HG02870 (cell line): Measurements from ENCODE around the gene HNRNPA2B1.
"Not testable (repeated sequence)": the region's sequence is repeated elsewhere in the genome, so short reads cannot be mapped to it uniquely, and the experiment has no call there.

Source experiments
- ATAC-seq: cut with Tn5 transposase; IDR thresholded peaks from one replicate; pipeline ENCODE4 v1.9.1; 2021; ENCODE audit warnings: mild to moderate bottlenecking, moderate library complexity; ENCODE audit not compliant: unreplicated experiment

Gene HNRNPA2B1

DNA sequence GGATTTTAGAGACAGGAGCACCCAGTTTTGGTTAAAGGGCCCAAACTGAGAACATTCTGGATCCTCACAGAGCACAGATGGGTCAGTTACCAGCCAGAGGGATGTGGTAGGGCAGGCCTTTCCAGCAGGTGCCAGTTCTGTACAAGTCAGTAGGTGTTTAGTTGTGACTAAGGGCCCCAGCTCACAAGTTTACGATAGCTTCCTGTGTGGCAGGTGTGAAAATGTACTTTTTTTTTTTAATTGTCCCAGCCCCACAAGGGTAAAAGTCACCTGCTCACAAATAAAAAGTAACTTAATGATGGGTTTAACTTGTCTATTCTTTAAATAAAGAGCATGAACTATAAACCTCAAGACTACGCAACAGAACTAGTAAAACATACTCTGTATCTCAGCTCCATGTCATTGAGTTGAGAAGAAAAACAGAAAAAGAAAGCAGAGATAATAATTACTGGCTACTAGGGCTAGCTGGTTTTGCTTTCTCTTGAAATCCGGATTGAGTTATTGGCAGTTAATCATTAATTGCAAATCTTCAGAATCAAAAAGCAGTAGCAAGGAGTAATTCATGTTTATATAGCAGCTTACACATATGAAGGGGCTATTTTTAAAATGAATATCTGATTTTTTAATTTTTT lies 33.1 kb downstream of the HNRNPA2B1 start:
- ATAC-seq: no peak

DNA sequence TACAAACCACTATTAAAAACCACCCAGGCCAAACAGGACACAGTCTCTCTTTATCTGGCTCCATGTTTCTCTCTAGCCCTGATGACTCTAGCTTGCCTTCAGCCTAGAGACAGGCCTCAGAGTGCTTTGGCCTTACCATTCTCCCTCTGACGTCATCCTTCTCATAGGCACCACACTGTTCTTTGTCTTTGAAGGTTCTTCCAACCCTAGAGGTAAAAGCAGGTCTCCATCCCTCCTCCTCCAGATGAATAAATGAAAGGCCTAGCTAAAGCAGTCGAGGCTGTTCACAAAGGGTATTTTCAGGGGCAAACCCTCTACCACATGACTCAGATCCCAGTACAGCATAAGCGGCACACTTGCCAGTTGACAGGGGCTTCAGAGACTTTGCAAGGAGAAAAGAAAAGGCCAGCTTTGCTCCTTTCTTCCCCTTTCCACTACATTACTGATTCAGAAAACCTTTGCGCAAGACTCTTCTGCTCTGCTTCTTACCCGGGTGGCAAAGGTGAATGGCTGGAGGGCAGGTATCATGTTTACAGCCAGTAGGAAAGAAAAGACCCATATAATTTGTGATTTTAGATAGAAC lies 33.8 kb downstream of the HNRNPA2B1 start:
- ATAC-seq: no peak

DNA sequence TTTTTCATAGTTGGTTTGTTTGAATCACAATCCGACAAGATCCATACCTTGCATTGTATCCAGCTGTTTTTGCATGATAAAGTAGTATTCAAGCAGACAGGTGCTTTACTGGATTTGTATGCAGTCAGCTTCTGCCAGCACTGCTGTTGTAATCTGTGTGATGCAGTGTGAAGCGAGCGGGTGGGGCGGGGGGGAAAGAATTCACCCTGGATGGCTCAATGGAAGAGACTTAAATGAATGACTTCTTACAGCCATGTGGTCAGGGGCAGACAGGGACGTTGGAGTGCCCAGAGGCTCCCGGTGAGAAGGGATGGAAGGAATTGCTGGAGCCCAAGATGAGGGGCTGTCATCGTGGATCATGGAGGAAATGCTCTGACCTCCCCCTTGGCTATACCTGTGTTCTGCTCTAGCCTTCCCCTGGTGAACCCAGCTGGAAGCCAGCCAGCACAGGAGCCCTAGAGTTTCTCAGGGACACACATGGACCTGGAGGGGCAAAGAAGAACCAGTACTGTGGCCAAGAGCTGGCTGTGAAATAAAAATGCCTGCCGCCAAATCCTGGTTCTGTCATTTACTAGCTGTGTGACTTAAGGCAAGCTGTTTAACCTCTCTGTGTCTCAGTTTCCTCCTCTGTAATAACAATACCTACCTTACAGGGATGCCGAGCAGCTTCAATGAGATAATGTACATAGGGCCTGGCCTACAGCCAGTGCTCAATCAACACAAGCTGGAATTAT lies 34.4 kb downstream of the HNRNPA2B1 start:
- no peak for ATAC-seq

DNA sequence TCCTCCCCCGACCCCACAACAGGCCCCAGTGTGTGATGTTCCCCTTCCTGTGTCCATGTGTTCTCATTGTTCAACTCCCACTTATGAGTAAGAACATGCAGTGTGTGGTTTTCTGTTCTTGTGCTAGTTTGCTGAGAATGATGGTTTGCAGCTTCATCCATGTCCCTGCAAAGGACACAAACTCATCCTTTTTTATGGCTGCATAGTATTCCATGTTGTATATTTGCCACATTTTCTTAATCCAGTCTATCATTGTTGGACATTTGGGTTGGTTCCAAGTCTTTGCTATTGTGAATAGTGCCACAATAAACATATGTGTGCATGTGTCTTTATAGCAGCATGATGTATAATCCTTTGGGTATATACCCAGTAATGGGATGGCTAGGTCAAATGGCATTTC lies 36.7 kb downstream of the HNRNPA2B1 start:
- not testable (repeated sequence) for ATAC-seq

- ATAC-seq: no peak
Measured at GRCh38 chr7:26162431-26162830, 38.1 kb downstream of the HNRNPA2B1 start.

GRCh38 chr7:26160896-26161295 lies 39.6 kb downstream of the HNRNPA2B1 start:
- ATAC-seq: no peak

DNA sequence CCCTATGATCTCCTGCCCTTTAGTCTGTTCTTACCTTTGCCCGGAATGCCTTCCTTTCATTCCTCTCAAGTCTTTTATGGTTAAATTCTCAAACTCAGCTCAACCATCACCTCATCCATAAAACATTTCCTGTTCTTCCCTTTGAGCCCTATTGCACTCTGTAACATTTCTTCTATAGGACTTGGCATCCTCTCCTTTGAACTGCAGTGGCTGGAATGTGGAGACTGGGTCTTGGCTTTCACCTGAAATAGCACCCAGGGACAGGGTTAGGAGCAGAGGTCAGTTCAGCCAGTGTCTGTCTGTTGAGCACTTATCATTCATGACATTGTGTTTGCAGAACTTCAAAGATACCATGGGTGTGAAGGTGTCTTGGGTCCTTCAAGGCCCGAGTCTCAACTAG lies 41.3 kb downstream of the HNRNPA2B1 start:
- ATAC-seq: no peak

- ATAC-seq: no peak
Measured at GRCh38 chr7:26157520-26158105, 42.9 kb downstream of the HNRNPA2B1 start.

GRCh38 chr7:26156451-26157420 lies 43.8 kb downstream of the HNRNPA2B1 start:
- peak; percentile 31 for ATAC-seq

GRCh38 chr7:26155531-26156375 lies 44.8 kb downstream of the HNRNPA2B1 start:
- no peak for ATAC-seq

DNA sequence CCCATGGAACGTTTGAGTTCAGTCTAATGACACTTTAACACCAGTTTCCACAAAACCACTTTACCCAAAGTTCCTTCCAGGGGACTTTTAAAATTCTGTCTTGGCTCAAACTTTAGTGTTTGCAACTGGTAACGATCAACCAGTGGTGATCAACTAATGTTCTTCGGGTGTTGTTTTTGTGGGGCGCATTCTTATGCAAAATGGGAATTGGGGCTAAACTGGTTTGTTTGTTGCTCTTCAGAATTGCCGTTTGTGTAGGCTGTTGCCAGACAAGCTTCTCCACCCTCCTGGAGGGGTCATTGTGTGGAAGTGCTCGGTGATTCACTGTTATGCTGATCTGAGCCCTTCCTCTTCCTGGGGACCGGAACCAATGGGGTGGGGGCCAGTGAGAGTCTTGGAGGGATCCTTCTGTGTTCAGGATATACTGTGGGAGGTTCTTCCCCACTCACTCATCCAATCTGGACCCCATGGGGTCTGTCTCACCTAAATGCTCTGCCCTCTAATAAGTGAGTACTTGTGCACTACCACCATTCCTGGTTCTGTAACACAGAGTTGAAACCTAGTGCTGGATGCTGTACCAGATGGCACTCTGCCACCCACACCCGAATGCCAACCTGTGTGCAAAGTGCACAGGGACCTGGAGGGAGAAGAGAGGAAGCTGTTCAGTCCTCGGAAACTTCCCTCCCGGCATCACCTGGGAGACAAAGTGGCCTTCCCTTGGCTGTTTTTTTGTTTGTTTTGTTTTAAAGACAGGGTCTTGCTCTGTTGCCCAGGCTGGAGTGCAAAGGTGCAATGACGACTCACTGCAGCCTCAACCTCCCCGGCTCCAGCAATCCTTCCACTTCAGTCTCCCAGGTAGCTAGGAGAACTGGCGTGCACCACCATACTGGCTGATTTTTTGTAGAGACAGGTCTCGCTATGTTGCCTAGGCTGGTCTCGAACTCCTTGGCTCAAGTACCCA lies 46.4 kb downstream of the HNRNPA2B1 start:
- ATAC-seq: no peak

- ATAC-seq: no peak
Measured at GRCh38 chr7:26153241-26153822, 47.2 kb downstream of the HNRNPA2B1 start.

GRCh38 chr7:26152782-26153240 lies 47.7 kb downstream of the HNRNPA2B1 start:
- ATAC-seq: not testable (repeated sequence)

DNA sequence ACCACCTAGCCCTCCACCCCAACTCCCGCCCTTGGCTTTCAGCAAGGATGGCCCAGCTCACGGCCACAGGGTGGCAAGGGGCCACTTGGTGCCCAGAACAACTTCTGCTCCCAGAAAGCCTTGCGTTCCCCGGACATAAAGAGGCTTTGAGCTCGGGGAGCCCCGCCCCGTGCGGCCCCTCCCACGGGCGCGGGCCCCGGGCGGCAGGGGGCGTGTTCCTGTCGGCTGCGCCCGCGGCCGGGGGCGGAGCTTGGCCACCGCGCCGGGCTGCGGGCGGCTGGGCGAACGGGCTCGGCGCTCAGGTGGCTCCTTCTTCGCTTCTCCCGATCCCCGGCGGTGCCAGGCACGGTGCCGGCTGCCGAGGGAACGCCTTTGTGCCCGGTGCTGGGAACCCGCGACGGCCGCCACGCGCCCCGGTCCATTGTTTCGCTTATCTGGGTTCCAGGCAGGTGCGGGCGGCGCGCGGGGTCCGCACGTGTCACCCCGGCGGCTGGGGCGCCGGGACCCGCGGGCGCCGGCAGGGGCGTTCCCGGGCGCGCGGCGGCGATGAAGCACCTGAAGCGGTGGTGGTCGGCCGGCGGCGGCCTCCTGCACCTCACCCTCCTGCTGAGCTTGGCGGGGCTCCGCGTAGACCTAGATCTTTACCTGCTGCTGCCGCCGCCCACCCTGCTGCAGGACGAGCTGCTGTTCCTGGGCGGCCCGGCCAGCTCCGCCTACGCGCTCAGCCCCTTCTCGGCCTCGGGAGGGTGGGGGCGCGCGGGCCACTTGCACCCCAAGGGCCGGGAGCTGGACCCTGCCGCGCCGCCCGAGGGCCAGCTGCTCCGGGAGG lies 48.4 kb downstream of the HNRNPA2B1 start, which contains the start of gene NFE2L3:
TSS of gene NFE2L3 (plus strand) at position 246 of the 829 bp plus-strand sequence. CDS start at position 547, 301 bp downstream.
- ATAC-seq: peak; percentile 58

- no peak for ATAC-seq
Measured at GRCh38 chr7:26151650-26151952, 48.9 kb downstream of the HNRNPA2B1 start.

DNA sequence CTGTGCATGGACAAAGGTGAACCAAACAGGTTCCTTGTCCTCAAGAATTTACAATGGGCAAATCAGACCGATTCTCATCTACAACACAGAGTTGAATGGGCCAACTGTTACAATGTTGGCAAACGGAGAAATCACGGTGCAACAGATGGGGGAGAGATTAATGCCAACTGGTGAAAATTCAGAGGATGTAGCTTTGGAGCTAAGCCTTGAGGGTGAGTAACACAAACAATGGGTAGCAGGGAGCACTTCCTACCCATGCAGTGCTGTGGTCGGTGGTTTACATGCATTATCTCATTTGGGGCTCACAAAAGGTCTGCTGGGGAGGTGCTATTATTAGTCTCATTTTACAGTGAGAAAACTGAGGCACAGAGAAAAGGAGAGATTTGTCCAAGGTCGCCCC lies 49.5 kb downstream of the HNRNPA2B1 start:
- ATAC-seq: no peak

DNA sequence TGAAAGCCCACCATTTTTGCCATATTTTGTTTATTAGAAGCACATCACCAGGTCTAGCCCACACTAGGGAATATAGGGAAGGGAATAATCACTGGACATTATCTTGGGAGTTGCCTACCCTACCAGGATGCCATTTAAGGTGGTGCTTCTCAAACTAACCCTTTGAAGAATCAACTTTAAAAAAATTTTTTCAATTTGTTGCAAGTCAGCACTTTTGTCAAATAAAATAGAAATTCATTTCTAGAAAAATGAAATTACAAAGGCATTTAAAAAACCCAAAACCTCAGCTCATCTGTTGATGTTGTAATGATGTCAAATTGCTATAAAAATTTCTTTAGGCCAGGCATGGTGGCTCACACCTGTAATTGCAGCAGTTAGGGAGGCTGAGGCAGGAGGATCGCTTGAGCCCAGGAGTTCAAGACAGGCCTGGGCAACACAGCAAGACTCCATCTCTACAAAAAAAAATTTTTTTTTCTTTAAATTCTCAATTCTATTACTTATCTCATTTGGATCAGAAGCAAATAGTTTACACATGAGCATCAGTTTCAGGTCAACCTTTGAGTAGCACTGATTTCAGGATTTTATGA lies 51.1 kb downstream of the HNRNPA2B1 start:
- ATAC-seq: no peak
